ENCODE data around the gene DUSP16.

- TF ChIP-seq CTCF (IDR thresholded peaks at IDR 0.05), result no peak
- no peak for TF ChIP-seq POLR2A (IDR thresholded peaks at IDR 0.05)
Observed at GRCh38 chr12:12460935-12461922, 101.4 kb downstream of the DUSP16 start.
